ENCODE data around the gene RBMS2. TPM values are rescaled to one million over a fixed set of nuclear protein-coding genes. Genes with fewer than 3 reads are reported as not detected.

Gene RBMS2
- polyA plus RNA-seq, 2 of the 4 experiments (the other 2 are of a cell fraction): 13.3 to 46.4 TPM

GRCh38 chr12:56634837-56635791 lies 113.5 kb downstream of the RBMS2 start (continued):
- TF ChIP-seq ELK1 (IDR thresholded peaks at IDR 0.05; ENCODE audit: low read depth, low read length): no peak
- no peak for TF ChIP-seq FOSB (CRISPR knock-in tag; IDR thresholded peaks at IDR 0.05)
- TF ChIP-seq EHF (CRISPR knock-in tag; IDR thresholded peaks at IDR 0.05): no peak
- TF ChIP-seq FOSL2 (IDR thresholded peaks at IDR 0.05): no peak
- TF ChIP-seq FOSL2 (CRISPR knock-in tag; IDR thresholded peaks at IDR 0.05): no peak
- TF ChIP-seq BHLHE40 (IDR thresholded peaks at IDR 0.05; ENCODE audit: low read depth, low read length): no peak
- no peak for TF ChIP-seq HEYL (CRISPR knock-in tag; IDR thresholded peaks at IDR 0.05)
- TF ChIP-seq, protein P1, sequence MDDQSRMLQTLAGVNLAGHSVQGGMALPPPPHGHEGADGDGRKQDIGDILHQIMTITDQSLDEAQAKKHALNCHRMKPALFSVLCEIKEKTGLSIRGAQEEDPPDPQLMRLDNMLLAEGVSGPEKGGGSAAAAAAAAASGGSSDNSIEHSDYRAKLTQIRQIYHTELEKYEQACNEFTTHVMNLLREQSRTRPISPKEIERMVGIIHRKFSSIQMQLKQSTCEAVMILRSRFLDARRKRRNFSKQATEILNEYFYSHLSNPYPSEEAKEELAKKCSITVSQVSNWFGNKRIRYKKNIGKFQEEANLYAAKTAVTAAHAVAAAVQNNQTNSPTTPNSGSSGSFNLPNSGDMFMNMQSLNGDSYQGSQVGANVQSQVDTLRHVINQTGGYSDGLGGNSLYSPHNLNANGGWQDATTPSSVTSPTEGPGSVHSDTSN (IDR thresholded peaks at IDR 0.05): peak; percentile 58; the same call in 1 of the 2 replicates
- TF ChIP-seq MAFK (IDR thresholded peaks at IDR 0.05; ENCODE audit: partially characterized antibody): no peak
- TF ChIP-seq BCL3 (IDR thresholded peaks at IDR 0.05): no peak; the same call in 1 of the 3 replicates
- TF ChIP-seq, protein P2, sequence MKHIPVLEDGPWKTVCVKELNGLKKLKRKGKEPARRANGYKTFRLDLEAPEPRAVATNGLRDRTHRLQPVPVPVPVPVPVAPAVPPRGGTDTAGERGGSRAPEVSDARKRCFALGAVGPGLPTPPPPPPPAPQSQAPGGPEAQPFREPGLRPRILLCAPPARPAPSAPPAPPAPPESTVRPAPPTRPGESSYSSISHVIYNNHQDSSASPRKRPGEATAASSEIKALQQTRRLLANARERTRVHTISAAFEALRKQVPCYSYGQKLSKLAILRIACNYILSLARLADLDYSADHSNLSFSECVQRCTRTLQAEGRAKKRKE (CRISPR knock-in tag; IDR thresholded peaks at IDR 0.05; ENCODE audit: low read depth): no peak
- no peak for TF ChIP-seq NR3C1 (IDR thresholded peaks at IDR 0.05)
- TF ChIP-seq, protein P3, sequence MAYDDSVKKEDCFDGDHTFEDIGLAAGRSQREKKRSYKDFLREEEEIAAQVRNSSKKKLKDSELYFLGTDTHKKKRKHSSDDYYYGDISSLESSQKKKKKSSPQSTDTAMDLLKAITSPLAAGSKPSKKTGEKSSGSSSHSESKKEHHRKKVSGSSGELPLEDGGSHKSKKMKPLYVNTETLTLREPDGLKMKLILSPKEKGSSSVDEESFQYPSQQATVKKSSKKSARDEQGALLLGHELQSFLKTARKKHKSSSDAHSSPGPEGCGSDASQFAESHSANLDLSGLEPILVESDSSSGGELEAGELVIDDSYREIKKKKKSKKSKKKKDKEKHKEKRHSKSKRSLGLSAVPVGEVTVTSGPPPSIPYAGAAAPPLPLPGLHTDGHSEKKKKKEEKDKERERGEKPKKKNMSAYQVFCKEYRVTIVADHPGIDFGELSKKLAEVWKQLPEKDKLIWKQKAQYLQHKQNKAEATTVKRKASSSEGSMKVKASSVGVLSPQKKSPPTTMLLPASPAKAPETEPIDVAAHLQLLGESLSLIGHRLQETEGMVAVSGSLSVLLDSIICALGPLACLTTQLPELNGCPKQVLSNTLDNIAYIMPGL (CRISPR knock-in tag; IDR thresholded peaks at IDR 0.05; ENCODE audit: borderline replicate concordance): no peak
- TF ChIP-seq RAD21 (conservative IDR thresholded peaks at IDR 0.05 in 1 of 2, IDR thresholded peaks at IDR 0.05 in 1 of 2): peak; percentile 35 to 51; a peak in 4 of 5 replicates
- TF ChIP-seq USF2 (IDR thresholded peaks at IDR 0.05): no peak
- no peak for TF ChIP-seq NFE2L2 (conservative IDR thresholded peaks at IDR 0.05; ENCODE audit: low read length)
- TF ChIP-seq PHF8 (IDR thresholded peaks at IDR 0.05; ENCODE audit: borderline replicate concordance, low read depth): peak; percentile 37; the same call in 1 of the 2 replicates
- no peak for TF ChIP-seq TFCP2L1 (CRISPR knock-in tag; IDR thresholded peaks at IDR 0.05)
- no peak for TF ChIP-seq SREBF2 (IDR thresholded peaks at IDR 0.05)
- TF ChIP-seq, protein P4, sequence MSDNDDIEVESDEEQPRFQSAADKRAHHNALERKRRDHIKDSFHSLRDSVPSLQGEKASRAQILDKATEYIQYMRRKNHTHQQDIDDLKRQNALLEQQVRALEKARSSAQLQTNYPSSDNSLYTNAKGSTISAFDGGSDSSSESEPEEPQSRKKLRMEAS (IDR thresholded peaks at IDR 0.05): peak; percentile 73
- TF ChIP-seq JUN (IDR thresholded peaks at IDR 0.05): peak; percentile 42 to 59; a peak in 1 of 5 replicates
- TF ChIP-seq RNF2 (IDR thresholded peaks at IDR 0.05; ENCODE audit: borderline replicate concordance, low read depth): no peak
- no peak for TF ChIP-seq ESRRA (IDR thresholded peaks at IDR 0.05; ENCODE audit: borderline replicate concordance, low read length)
- no peak for TF ChIP-seq FOXS1 (CRISPR knock-in tag; IDR thresholded peaks at IDR 0.05)
- TF ChIP-seq RFX5 (IDR thresholded peaks at IDR 0.05): no peak
- TF ChIP-seq POLR2AphosphoS2 (conservative IDR thresholded peaks at IDR 0.05; ENCODE audit: low read length): no peak
- no peak for TF ChIP-seq CBX8 (IDR thresholded peaks at IDR 0.05)
- TF ChIP-seq CHD4 (IDR thresholded peaks at IDR 0.05; ENCODE audit: borderline replicate concordance): no peak
- TF ChIP-seq GATA3 (IDR thresholded peaks at IDR 0.05; ENCODE audit: borderline replicate concordance): no peak

All from A549 (cell line).